Activated naive CD8-positive, alpha-beta T cell treated with anti-CD3 and anti-CD28 coated beads, Interleukin-2, amount 10 ng/mL, durations not matched to agents 7 days and 5 days (primary cell): ENCODE measurements around the gene CNGA2. TPM values are rescaled to one million over a fixed set of nuclear protein-coding genes. Genes with fewer than 3 reads are reported as not detected.

Experiments used
- ATAC-seq: fragments of 150-1000 bp; cut with Tn5 transposase; one replicate; pipeline ENCODE4 v1.10.0; 2021; ENCODE audit warnings: low read depth, moderate library complexity
- POLR2A ChIA-PET: fragments of 350-600 bp; sonication (Branson Sonifier 250); formaldehyde crosslinking; loops from one replicate; lab custom pipeline; 2021; ENCODE audit warnings: antibody characterized with exemption; lab: Charles Lee
- DNase-seq: peaks from one replicate; pipeline ENCODE4 v3.0.0; 2021
- H3K27ac Mint-ChIP-seq: one replicate; pipeline ENCODE4 v1.8.0; 2022; ENCODE audit warnings: mild to moderate bottlenecking, mixed read lengths
- H3K27me3 Mint-ChIP-seq: one replicate; pipeline ENCODE4 v1.8.0; 2022; ENCODE audit warnings: mild to moderate bottlenecking, moderate library complexity, mixed read lengths
- H3K36me3 Mint-ChIP-seq: one replicate; pipeline ENCODE4 v1.8.0; 2021; ENCODE audit warnings: mild to moderate bottlenecking, mixed read lengths
- H3K4me1 Mint-ChIP-seq: one replicate; pipeline ENCODE4 v1.8.0; 2021; ENCODE audit warnings: mixed read lengths
- H3K4me3 Mint-ChIP-seq: one replicate; pipeline ENCODE4 v1.8.0; 2022; ENCODE audit warnings: mild to moderate bottlenecking, moderate library complexity, mixed read lengths
- H3K9me3 Mint-ChIP-seq: one replicate; pipeline ENCODE4 v1.8.0; 2021; ENCODE audit warnings: mixed read lengths
- total RNA-seq, 2 experiments: library from RNA; stranded (reverse); gene quantifications; one replicate each; pipeline ENCODE4 v1.2.3, GENCODE V29; 2021

CNGA2 gene
- total RNA-seq, 2 experiments from 2014 or later: not detected

DNA sequence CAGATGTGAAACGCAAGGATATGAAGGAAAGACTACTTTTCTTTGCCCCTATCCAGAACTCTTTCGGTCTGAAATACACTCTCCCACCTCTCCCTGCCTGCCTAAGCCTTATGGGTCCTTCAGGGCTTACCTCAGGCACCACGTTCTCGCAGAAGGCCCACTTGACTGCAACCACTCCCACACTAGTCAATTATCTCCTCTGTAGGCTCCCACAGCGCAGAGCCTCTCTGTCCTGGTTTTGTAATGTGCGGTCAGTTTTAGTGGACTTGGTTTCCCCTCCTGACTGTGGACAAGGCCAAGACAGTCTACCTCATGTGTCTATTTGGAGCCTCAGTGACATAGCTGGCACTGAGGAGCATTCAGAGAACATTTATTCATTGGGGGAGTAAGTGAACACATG lies 11.1 kb downstream of the CNGA2 start:
- POLR2A ChIA-PET: no interaction called here
- H3K27me3 Mint-ChIP-seq: no peaks in the 10 kb centered on the region
- no peaks in the 10 kb centered on the region for H3K9me3 Mint-ChIP-seq
- no peaks in the 10 kb centered on the region for H3K4me1 Mint-ChIP-seq
- no peak for ATAC-seq
- H3K36me3 Mint-ChIP-seq: no peaks in the 10 kb centered on the region
- H3K27ac Mint-ChIP-seq: no peak overlapping the region
- H3K4me3 Mint-ChIP-seq: no peak overlapping the region
- DNase-seq: no peak

DNA sequence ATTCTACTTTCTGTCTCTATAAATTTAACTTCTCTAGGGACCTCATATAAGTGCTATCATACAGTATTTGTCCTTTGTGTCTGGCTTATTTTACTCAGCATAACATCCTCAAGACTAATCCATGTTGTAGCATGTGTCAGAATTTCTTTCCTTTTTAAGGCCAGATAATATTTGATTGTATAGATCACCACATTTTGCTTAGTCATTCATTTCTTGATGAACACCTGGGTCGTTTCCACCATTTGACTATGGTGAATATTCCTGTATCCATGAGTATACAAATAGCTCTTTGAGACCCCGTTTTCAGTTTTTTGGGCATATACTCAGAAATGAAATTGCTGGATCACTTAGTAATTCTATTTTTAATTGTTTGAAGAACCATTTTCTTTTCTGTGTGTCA lies 12.0 kb downstream of the CNGA2 start:
- Mint-ChIP-seq H3K36me3 (no peaks in the 10 kb centered on the region), H3K4me3 (no peak overlapping the region), H3K27me3 (no peaks in the 10 kb centered on the region), H3K4me1 (no peaks in the 10 kb centered on the region), H3K27ac (no peak overlapping the region), H3K9me3 (no peaks in the 10 kb centered on the region)
- no peak for DNase-seq
- POLR2A ChIA-PET: no interaction called here
- no peak for ATAC-seq

DNA sequence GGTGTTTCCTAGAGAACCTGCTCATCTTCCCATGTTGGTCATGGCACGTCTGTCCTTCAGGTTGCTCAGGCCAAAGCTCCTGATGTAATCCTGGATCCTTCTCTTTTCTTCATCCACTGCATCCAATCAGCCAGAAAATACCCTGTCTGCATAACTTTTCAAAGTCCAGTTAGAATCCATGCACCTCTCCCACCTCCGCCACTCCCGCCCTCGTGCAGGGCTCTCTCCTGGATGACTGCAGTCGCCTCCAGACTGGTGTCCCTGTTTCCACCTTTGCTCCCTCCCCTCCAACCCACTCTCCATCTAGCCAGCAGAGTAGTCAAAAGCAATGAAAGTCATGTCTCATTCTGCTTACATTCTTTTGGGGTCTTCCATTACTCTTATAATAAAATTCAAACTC lies 16.0 kb downstream of the CNGA2 start:
- Mint-ChIP-seq H3K27ac (no peak overlapping the region), H3K36me3 (no peaks in the 10 kb centered on the region), H3K4me3 (no peak overlapping the region), H3K27me3 (no peaks in the 10 kb centered on the region), H3K4me1 (no peaks in the 10 kb centered on the region), H3K9me3 (no peaks in the 10 kb centered on the region)
- no peak for ATAC-seq
- DNase-seq: no peak
- POLR2A ChIA-PET: no interaction called here

DNA sequence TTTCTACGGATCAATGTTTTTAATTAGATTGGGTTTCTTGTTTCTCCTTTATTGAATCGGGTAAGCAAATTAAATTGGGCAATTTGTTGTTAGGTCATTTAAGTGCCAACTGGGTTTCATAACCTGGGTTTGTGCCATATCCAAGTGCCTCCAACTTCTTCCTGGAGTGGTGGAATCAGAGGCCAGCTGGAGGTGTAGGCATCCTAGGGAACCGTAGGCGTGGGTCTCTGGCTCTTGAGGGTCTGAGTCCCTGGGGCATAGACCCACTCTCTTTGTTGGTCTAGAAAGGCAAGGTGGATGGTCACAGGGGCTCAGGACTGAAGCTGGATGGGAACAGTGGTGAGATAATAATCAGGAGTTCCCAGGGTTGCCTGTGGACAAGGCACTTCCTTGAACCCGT lies 18.3 kb downstream of the CNGA2 start:
- H3K4me1 Mint-ChIP-seq: no peaks in the 10 kb centered on the region
- H3K4me3 Mint-ChIP-seq: no peak overlapping the region
- DNase-seq (no peak), ATAC-seq (no peak)
- H3K27me3 Mint-ChIP-seq: peaks cover 2% of the 10 kb centered on the region
- H3K27ac Mint-ChIP-seq: no peak overlapping the region
- no peaks in the 10 kb centered on the region for H3K36me3 Mint-ChIP-seq
- H3K9me3 Mint-ChIP-seq: no peaks in the 10 kb centered on the region
- POLR2A ChIA-PET: no interaction called here

DNA sequence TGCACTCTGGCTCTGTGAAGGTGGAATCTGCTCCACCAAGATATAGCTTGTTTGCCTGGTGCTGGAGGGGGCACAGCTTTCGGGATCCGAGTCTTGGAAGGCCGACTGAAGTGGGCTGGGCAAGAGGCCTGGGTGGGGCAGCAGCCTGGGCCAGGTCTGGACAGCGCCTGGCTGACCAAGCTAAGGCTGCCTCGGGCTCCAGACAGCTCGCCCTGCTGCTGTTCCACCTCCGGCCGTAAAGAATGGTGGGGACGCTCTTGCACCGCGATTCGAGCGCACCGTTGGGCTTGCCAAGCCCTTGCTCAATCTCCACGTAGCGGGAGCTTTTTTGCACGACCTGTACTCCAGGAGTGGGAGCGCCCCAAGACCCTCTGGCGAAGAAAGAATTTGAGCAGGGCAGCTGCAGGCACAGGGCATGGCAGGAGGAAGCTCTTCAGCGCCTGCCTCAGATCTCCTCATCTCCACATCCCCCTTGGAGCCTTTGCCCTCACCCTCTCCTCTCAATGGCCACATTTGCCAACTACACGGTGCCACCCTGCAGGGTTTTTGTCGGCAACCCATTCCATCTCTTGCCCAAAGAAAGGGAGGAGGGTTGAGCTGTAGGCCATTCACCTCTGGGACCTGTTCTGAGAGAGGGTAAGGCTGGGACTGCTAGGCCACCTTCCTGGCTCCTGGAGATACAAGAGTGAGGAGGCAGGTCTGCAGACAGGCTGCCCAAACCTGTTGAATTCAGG lies 18.9 kb downstream of the CNGA2 start:
- peaks cover 2% of the 10 kb centered on the region for H3K27me3 Mint-ChIP-seq
- ATAC-seq: no peak
- H3K9me3 Mint-ChIP-seq: no peaks in the 10 kb centered on the region
- no peak overlapping the region for H3K4me3 Mint-ChIP-seq
- H3K4me1 Mint-ChIP-seq: no peaks in the 10 kb centered on the region
- H3K36me3 Mint-ChIP-seq: no peaks in the 10 kb centered on the region
- DNase-seq: no peak
- H3K27ac Mint-ChIP-seq: no peak overlapping the region
- POLR2A ChIA-PET: no interaction called here

DNA sequence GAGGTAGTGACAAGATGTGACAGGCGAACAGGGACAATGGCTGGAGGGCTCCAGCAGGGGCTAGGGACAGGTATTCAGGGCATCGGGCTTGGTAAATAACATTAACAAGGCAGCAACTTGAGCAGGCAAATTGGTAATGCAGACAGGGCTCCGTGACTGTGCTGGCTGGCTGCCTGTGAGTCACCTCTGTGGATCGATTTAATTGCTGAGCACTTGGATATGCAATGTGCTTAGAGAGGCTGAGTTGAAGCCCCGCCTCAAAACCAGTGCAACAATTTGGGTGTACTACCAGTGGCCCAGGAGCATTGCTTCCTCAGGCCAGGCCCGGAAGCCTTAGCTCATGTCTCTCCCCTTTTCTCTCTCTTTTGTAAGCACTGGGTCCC lies 19.5 kb downstream of the CNGA2 start:
- POLR2A ChIA-PET: no interaction called here
- ATAC-seq (no peak), DNase-seq (no peak)
- H3K4me3 Mint-ChIP-seq: no peak overlapping the region
- H3K36me3 Mint-ChIP-seq: no peaks in the 10 kb centered on the region
- H3K4me1 Mint-ChIP-seq: no peaks in the 10 kb centered on the region
- peaks cover 2% of the 10 kb centered on the region for H3K27me3 Mint-ChIP-seq
- no peaks in the 10 kb centered on the region for H3K9me3 Mint-ChIP-seq
- no peak overlapping the region for H3K27ac Mint-ChIP-seq

DNA sequence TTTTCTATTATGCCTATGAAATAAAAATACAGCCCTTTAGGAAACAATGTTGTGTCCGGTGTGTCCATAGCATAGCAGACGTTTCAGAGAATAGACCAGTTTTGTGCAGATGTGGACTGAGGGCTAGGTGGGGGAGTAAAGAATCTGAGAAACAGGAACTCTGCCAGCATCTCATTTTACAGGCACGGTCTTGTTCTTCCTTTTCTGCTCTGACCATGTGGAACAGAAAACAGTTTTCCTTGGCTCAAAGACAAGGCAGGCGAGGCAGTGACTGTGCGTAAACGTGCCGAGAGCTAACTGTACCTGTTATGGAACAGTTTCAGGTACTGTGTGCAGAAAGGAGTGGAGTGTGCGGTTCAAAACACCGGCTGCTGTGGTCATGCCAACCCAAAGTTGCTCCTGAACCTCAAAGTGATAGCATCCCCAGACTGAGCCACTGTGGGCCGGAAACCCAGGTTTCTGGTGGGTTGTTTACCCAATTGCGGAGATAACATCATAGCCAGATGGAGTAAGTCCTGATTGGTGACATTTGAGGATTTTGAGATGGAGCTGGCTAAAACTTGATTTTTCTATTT lies 20.2 kb downstream of the CNGA2 start:
- no peak for ATAC-seq
- Mint-ChIP-seq H3K27me3 (peaks cover 2% of the 10 kb centered on the region), H3K4me1 (no peaks in the 10 kb centered on the region), H3K4me3 (no peak overlapping the region), H3K27ac (no peak overlapping the region), H3K36me3 (no peaks in the 10 kb centered on the region), H3K9me3 (no peaks in the 10 kb centered on the region)
- POLR2A ChIA-PET: no interaction called here
- no peak for DNase-seq

DNA sequence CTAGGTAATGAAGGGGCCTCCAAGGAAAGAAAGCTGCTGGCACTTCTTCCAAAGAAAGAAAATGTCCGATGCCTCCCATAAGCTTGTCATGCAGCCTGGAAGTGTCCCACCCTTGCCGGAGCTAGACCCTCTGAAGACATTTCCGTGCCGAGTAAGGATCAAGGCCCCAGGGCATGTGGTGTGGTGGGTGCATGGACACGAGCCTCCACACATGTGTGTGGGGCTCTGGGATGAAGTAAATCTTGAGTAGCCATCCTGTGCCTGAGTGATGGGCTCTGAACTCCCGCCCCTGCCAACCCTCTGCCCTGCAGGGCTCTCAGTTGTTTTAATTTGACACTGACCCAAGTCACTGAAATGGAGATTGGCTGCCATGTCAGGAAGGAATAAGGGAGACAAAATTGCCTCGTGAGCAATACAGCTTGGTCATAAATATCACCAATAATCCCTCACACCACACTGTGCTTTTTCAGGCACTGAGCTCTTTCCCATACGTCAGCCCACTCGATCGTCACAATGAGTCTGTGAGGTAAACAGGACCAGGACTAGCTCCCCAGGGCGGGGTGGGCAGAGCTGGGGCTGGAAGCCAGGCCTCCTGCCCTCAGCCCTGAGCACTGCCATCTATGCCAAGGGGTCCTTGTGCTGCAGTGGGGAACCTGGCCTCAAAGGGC lies 24.6 kb downstream of the CNGA2 start:
- no peaks in the 10 kb centered on the region for H3K36me3 Mint-ChIP-seq
- no peak overlapping the region for H3K4me3 Mint-ChIP-seq
- no peak overlapping the region for H3K27ac Mint-ChIP-seq
- H3K27me3 Mint-ChIP-seq: peaks cover 2% of the 10 kb centered on the region
- H3K4me1 Mint-ChIP-seq: no peaks in the 10 kb centered on the region
- no peak for DNase-seq
- POLR2A ChIA-PET: no interaction called here
- no peaks in the 10 kb centered on the region for H3K9me3 Mint-ChIP-seq
- ATAC-seq: no peak

DNA sequence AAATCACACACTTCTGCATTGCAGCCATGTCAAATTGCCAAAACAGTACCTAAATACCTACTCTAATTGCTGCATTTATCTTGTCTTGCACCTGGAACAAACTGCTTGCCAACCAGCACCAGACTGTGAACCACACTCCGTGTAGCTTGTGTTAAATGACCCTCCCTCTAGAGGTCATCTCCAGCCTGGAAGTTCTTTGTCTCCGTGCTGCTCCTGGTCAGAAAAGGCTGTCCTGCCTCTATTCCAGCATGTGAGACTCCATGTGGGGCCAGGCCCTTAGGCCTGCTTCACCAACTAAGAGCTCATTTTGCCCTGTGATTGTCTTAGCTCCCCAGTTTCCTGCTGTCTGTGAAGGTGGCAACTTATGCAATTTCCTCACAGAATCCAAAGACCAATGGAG lies 28.3 kb downstream of the CNGA2 start:
- POLR2A ChIA-PET: no interaction called here
- Mint-ChIP-seq H3K36me3 (no peaks in the 10 kb centered on the region), H3K27me3 (peaks cover 3% of the 10 kb centered on the region), H3K9me3 (no peaks in the 10 kb centered on the region), H3K4me1 (no peaks in the 10 kb centered on the region), H3K4me3 (no peak overlapping the region), H3K27ac (no peak overlapping the region)
- ATAC-seq (no peak), DNase-seq (no peak)

DNA sequence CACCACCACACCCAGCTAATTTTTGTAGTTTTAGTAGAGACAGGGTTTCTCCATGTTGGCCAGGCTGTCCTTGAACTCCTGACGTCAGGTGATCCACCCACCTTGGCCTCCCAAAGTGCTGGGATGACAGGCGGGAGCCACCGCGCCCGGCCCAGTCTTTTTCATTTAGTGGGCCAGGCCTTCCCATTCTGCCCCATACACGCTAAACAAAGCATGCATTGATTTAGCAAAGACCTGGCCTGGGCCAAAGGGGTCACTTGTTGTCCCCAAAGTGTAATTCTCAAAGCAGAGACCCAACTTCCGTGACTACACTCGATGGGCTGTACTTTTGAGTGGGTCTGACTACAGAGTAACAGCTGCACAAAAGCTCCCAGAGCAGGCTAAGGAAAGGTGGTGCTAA lies 29.2 kb downstream of the CNGA2 start:
- Mint-ChIP-seq H3K36me3 (no peaks in the 10 kb centered on the region), H3K27ac (no peak overlapping the region), H3K27me3 (peaks cover 3% of the 10 kb centered on the region), H3K9me3 (no peaks in the 10 kb centered on the region), H3K4me1 (no peaks in the 10 kb centered on the region), H3K4me3 (no peak overlapping the region)
- ATAC-seq (no peak), DNase-seq (no peak)
- POLR2A ChIA-PET: no interaction called here

DNA sequence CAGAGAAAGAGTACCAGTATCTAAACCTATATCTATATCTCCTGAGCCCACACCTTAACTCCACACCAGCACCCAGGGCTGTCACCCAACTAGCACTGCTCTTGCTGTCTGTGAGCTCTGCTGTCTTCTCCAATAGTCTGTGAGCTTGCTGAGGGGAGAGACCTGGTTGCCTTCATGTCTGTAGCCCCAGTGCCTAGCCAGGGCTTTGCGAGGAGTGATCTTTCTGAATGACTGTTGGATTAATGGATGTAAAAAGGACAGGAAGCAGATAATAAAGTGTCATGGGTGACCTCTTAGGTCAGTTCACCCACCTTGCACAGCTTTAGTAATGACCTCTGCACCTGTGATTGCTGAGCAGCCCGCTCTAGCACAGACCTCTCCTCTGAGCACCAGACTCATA lies 30.5 kb downstream of the CNGA2 start:
- Mint-ChIP-seq H3K9me3 (no peaks in the 10 kb centered on the region), H3K4me3 (no peak overlapping the region), H3K4me1 (no peaks in the 10 kb centered on the region), H3K36me3 (no peaks in the 10 kb centered on the region), H3K27ac (no peak overlapping the region), H3K27me3 (peaks cover 3% of the 10 kb centered on the region)
- no peak for ATAC-seq
- POLR2A ChIA-PET: no interaction called here
- DNase-seq: no peak

DNA sequence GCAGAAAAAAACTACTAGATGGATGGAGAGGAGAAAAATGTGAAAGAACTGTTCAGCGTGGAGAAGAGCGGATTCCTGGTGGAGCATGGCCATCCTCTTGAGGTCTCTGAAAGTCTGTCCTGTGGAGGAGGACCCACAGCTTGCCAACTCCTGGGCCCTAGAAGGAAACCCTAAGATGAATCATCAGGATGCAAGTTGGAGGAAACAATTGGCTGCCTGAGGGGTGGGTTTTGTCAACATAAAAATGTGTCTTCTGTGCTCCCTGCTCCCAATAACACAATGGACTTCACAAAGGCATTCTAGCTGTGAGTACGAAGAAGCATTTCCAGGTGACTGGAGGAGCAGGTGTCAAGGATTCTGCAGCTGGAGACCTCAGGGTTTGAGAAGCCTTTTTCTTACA lies 37.2 kb downstream of the CNGA2 start:
- peaks cover 3% of the 10 kb centered on the region for H3K27me3 Mint-ChIP-seq
- DNase-seq (no peak), ATAC-seq (no peak)
- POLR2A ChIA-PET: no interaction called here
- no peaks in the 10 kb centered on the region for H3K4me1 Mint-ChIP-seq
- no peaks in the 10 kb centered on the region for H3K36me3 Mint-ChIP-seq
- no peaks in the 10 kb centered on the region for H3K9me3 Mint-ChIP-seq
- no peak overlapping the region for H3K4me3 Mint-ChIP-seq
- no peak overlapping the region for H3K27ac Mint-ChIP-seq

DNA sequence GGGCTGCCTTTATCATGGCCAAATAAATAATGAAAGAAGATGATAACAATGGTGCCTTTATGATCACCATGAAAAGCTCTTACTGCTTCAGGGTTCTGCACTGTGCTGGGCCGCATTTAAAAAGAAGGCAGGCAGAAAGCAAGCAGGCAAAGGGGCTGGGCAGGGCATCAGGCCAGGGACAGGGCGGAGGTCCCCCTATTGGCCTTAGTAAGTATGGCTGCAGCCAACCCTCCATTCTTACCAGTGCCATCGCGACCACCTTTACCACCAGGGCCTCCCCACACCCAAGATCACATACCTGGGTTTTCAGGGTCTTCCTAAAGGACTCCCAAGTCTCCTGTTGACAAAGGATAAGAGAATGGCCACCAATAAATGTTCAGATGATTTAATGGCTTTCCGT lies 38.9 kb downstream of the CNGA2 start:
- H3K4me3 Mint-ChIP-seq: no peak overlapping the region
- no peaks in the 10 kb centered on the region for H3K4me1 Mint-ChIP-seq
- no peaks in the 10 kb centered on the region for H3K36me3 Mint-ChIP-seq
- no peaks in the 10 kb centered on the region for H3K9me3 Mint-ChIP-seq
- no peak for ATAC-seq
- no peak overlapping the region for H3K27ac Mint-ChIP-seq
- DNase-seq: no peak
- no peaks in the 10 kb centered on the region for H3K27me3 Mint-ChIP-seq
- POLR2A ChIA-PET: no interaction called here

DNA sequence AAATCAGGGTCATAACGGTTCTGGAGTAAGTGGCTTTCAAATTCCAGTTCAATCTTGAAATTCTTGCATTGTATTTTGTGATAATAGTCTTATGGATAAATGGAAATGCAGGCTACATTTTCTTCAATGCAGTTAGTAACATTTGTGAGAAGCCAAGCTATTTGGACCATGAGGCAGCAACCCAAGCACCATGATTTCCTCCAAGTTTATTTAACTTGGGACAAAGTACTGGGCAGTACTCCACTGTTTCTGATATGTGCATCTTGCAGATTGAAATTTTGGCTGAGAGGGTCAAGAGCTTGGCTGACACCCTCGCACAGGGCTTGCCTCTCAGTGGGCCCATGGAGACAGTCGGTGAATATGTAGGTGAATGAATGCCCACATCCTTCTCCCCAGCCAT lies 39.9 kb downstream of the CNGA2 start:
- H3K4me3 Mint-ChIP-seq: no peak overlapping the region

More for the DNA sequence above, 39.9 kb downstream of the CNGA2 start:
- POLR2A ChIA-PET: no interaction called here
- no peaks in the 10 kb centered on the region for H3K9me3 Mint-ChIP-seq
- H3K4me1 Mint-ChIP-seq: no peaks in the 10 kb centered on the region
- ATAC-seq (no peak), DNase-seq (no peak)
- no peaks in the 10 kb centered on the region for H3K27me3 Mint-ChIP-seq
- no peaks in the 10 kb centered on the region for H3K36me3 Mint-ChIP-seq
- H3K27ac Mint-ChIP-seq: no peak overlapping the region
